Right atrium auricular region (tissue), 2 donors: ENCODE results near the gene PZP. TPM values are rescaled to one million over a fixed set of nuclear protein-coding genes. Genes with fewer than 3 reads are reported as not detected.

Experiments
- DNase-seq: peaks from one replicate; pipeline ENCODE4 v3.0.0-alpha.2; 2019; ENCODE audit warnings: low spot score
- H3K27ac ChIP-seq, 2 donors: fragments of 200-600 bp; sonication (generic); 1 replicate in 1 of 2; 2 replicates in 1 of 2; pipeline ENCODE4 v1.5.1; 2016 to 2019
- H3K27me3 ChIP-seq, 2 donors: fragments of 200-600 bp; sonication (generic); one replicate each; pipeline versions ENCODE4 v1.5.1 to v1.6.0; 2017 to 2019
- H3K36me3 ChIP-seq: fragments of 200-600 bp; sonication (generic); one replicate; pipeline ENCODE4 v1.5.1; 2016
- H3K4me1 ChIP-seq, 2 donors: fragments of 200-600 bp; sonication (generic); one replicate each; pipeline versions ENCODE4 v1.5.1 to v1.6.0; 2017 to 2019
- H3K4me3 ChIP-seq, 2 donors: fragments of 200-600 bp; sonication (generic); 1 replicate in 1 of 2; 2 replicates in 1 of 2; pipeline ENCODE4 v1.5.1; 2017 to 2019; ENCODE audit warnings: mild to moderate bottlenecking in 1 of 2, moderate library complexity in 1 of 2
- H3K9me3 ChIP-seq, 2 donors: fragments of 200-600 bp; sonication (generic); one replicate each; pipeline ENCODE4 v1.5.1; 2019
- microRNA counts, 2 donors: library from miRNA; unstranded; fragments of <30 nt; microRNA quantifications; one replicate each; lab custom pipeline; 2016 to 2017
- microRNA-seq, 2 donors: library from miRNA; unstranded; fragments of <30 nt; microRNA quantifications; one replicate each; pipeline ENCODE4, GENCODE V29; 2016 to 2017; ENCODE audit warnings: borderline number of aligned reads in 2 of 2, borderline replicate concordance in 1 of 2
- total RNA-seq, 2 donors: library from RNA; depleted of rRNA; stranded (reverse); fragments of >200 nt; gene quantifications; one replicate each; pipeline ENCODE4 v1.1.0, GENCODE V29; 2016
- TF ChIP-seq, protein P1 (sequence below), 2 donors: fragments of 200-600 bp; sonication (generic); IDR thresholded peaks; one replicate each; pipeline ENCODE4 v1.5.1; 2019; ENCODE audit warnings: antibody characterized with exemption in 2 of 2

The PZP gene
- total RNA-seq, 2 donors from 2014 or later, result not detected

DNA sequence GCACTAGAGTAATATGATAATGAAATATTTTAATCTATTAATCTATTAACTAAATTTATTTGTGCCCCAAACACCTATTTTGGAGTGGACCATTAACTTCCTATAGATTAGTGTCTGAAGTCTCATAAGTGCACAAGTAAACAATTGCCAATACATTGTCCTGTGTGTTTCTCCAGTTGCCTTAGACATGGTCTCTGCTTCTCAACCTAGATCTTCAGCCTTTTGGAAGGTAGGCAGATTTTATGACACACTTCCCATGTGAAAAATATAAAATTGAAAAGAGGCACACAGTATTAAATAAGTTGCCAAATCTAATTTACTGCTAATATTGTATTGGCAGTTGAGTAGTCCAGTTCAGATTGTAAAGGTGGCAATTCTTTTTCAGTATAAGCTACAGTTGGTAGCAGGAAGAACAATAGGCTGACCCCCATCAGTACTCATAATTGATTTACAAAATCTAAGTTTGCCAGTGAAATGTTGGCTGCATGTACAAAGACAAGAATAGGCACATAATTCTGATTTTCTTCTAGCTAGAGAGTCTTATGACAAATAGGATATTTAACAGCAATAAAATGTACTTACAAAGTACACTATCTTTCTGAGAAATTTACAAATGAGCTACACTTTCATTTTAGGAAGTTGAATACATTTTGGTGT lies 103.3 kb downstream of the PZP start:
- no peaks in the 10 kb centered on the region for H3K4me1 ChIP-seq
- H3K4me3 ChIP-seq, result no peak overlapping the region
- TF ChIP-seq, protein P1, sequence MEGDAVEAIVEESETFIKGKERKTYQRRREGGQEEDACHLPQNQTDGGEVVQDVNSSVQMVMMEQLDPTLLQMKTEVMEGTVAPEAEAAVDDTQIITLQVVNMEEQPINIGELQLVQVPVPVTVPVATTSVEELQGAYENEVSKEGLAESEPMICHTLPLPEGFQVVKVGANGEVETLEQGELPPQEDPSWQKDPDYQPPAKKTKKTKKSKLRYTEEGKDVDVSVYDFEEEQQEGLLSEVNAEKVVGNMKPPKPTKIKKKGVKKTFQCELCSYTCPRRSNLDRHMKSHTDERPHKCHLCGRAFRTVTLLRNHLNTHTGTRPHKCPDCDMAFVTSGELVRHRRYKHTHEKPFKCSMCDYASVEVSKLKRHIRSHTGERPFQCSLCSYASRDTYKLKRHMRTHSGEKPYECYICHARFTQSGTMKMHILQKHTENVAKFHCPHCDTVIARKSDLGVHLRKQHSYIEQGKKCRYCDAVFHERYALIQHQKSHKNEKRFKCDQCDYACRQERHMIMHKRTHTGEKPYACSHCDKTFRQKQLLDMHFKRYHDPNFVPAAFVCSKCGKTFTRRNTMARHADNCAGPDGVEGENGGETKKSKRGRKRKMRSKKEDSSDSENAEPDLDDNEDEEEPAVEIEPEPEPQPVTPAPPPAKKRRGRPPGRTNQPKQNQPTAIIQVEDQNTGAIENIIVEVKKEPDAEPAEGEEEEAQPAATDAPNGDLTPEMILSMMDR (IDR thresholded peaks at IDR 0.05), result no peak
- DNase-seq, result no peak
- H3K27ac ChIP-seq, result no peak overlapping the region
- no peaks in the 10 kb centered on the region for H3K27me3 ChIP-seq
- no peaks in the 10 kb centered on the region for H3K9me3 ChIP-seq
- H3K36me3 ChIP-seq, result peaks cover 99% of the 10 kb centered on the region

DNA sequence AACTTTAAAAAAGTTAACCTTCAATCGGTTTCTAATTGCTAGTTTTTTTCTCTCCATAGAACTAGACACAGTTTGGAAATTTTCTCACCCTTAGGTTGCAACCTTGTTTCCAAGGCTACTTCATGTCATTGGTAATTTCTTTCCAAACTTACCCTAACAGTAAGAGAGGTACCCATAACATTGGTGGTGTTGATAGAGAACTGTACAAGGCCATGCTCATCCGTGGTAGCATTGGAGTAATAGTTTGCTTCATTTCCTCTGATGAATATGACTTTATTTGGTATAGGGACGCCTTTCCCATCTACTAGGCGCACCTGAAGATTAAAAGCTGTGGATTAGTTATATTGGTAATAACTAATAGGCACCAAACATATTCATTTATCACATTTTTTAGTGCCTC lies 104.1 kb downstream of the PZP start:
- Histone ChIP-seq H3K9me3 (no peaks in the 10 kb centered on the region), H3K4me3 (no peak overlapping the region), H3K4me1 (no peaks in the 10 kb centered on the region), H3K27ac (no peak overlapping the region), H3K36me3 (peaks cover 99% of the 10 kb centered on the region), H3K27me3 (no peaks in the 10 kb centered on the region)
- no peak for DNase-seq
- TF ChIP-seq, protein P1 (IDR thresholded peaks at IDR 0.05), result no peak

- H3K27me3 ChIP-seq, result no peaks in the 10 kb centered on the region
- H3K4me3 ChIP-seq, result no peak overlapping the region
- no peak overlapping the region for H3K27ac ChIP-seq
- no peaks in the 10 kb centered on the region for H3K9me3 ChIP-seq
- H3K4me1 ChIP-seq, result no peaks in the 10 kb centered on the region
- TF ChIP-seq, protein P1 (IDR thresholded peaks at IDR 0.05), result peak in 1 of 2 donors; percentile 20
- no peak for DNase-seq
- H3K36me3 ChIP-seq, result peaks cover 99% of the 10 kb centered on the region
Measured at GRCh38 chr12:9103050-9103849, 104.9 kb downstream of the PZP start.

GRCh38 chr12:9101018-9101687 lies 107.0 kb downstream of the PZP start:
- H3K4me1 ChIP-seq, result no peaks in the 10 kb centered on the region
- no peaks in the 10 kb centered on the region for H3K27me3 ChIP-seq
- DNase-seq, result no peak
- TF ChIP-seq, protein P1 (IDR thresholded peaks at IDR 0.05), result no peak
- H3K4me3 ChIP-seq, result no peak overlapping the region
- H3K27ac ChIP-seq, result no peak overlapping the region
- H3K9me3 ChIP-seq, result no peaks in the 10 kb centered on the region
- H3K36me3 ChIP-seq, result peaks cover 98% of the 10 kb centered on the region

GRCh38 chr12:9099552-9100190 lies 108.5 kb downstream of the PZP start:
- DNase-seq, result no peak
- Histone ChIP-seq H3K27ac (no peak overlapping the region), H3K4me1 (no peaks in the 10 kb centered on the region), H3K36me3 (peaks cover 95% of the 10 kb centered on the region), H3K4me3 (no peak overlapping the region), H3K27me3 (no peaks in the 10 kb centered on the region), H3K9me3 (no peaks in the 10 kb centered on the region)
- TF ChIP-seq, protein P1 (IDR thresholded peaks at IDR 0.05), result no peak

MicroRNAs within 50 kb of the gene (microRNA counts, 767-probe panel; counts per million panel counts)
- 0 to 845 counts per million in 2 donors for microRNA hsa-miR-1244 (lab: Ali Mortazavi, UCI)

Small RNAs within 50 kb of the gene (microRNA-seq; reads per million reads assigned to microRNA genes)
- gene MIR1244-3, result 0 reads per million in 2 donors

Other genes starting within 250 kb of the PZP start
- 1 to 10 TPM; 1.7 to 3.3 TPM for gene KLRG1, start 218.8 kb downstream of the PZP start, total RNA-seq
- gene A2M, start 92.5 kb downstream of the PZP start, total RNA-seq, result 100 to 1,000 TPM; 340 to 683 TPM